Naive thymus-derived CD4-positive, alpha-beta T cell (primary cell): ENCODE results near the gene PLD4. TPM values are rescaled to one million over a fixed set of nuclear protein-coding genes. Genes with fewer than 3 reads are reported as not detected.

Source experiments
- ATAC-seq: fragments of 150-1000 bp; cut with Tn5 transposase; 2 replicates; pipeline ENCODE4 v1.10.0; 2021; ENCODE audit warnings: mild to moderate bottlenecking, moderate library complexity
- CTCF ChIA-PET: fragments of 350-600 bp; sonication (Branson Sonifier 250); formaldehyde crosslinking; loops from one replicate; lab custom pipeline; 2021; ENCODE audit warnings: antibody characterized with exemption; lab: Charles Lee
- POLR2A ChIA-PET: fragments of 350-600 bp; sonication (Branson Sonifier 250); formaldehyde crosslinking; loops from one replicate; lab custom pipeline; 2021; ENCODE audit warnings: antibody characterized with exemption, inconsistent platforms; lab: Charles Lee
- DNase-seq, 9 donors: peaks; one replicate each; pipeline versions ENCODE4 v3.0.0 to v3.0.0-alpha.2; 2020 to 2022; ENCODE audit warnings: mixed read lengths in 1 of 9
- H3K27ac ChIP-seq: one replicate; pipeline ENCODE4 v1.7.0; 2013; ENCODE audit warnings: mild to moderate bottlenecking, low read depth, low read length, moderate library complexity
- H3K27me3 ChIP-seq, 2 donors: one replicate each; pipeline ENCODE4 v1.7.0; 2013; ENCODE audit warnings: low read length in 2 of 2, mild to moderate bottlenecking in 2 of 2, moderate library complexity in 2 of 2; ENCODE audit not compliant: control insufficient read depth in 2 of 2, insufficient read depth in 2 of 2
- H3K36me3 ChIP-seq, 3 experiments: 1 replicate in 2 of 3; 2 replicates in 1 of 3; pipeline ENCODE4 v1.7.0; 2013; ENCODE audit warnings: low read length in 3 of 3, mild to moderate bottlenecking in 3 of 3, moderate library complexity in 1 of 3; ENCODE audit not compliant: insufficient read depth in 3 of 3, control insufficient read depth in 2 of 3
- H3K4me1 ChIP-seq, 2 donors: one replicate each; pipeline ENCODE4 v1.7.0; 2013; ENCODE audit warnings: low read length in 2 of 2, mild to moderate bottlenecking in 2 of 2, moderate library complexity in 1 of 2; ENCODE audit not compliant: control insufficient read depth in 2 of 2, insufficient read depth in 2 of 2
- H3K4me3 ChIP-seq: 2 replicates; pipeline ENCODE4 v1.7.0; 2013; ENCODE audit warnings: mild to moderate bottlenecking, low read length
- H3K9me3 ChIP-seq, 3 experiments: 1 replicate in 2 of 3; 2 replicates in 1 of 3; pipeline ENCODE4 v1.7.0; 2013; ENCODE audit warnings: low read length in 3 of 3; ENCODE audit not compliant: control insufficient read depth in 2 of 3
- H3K27ac Mint-ChIP-seq, 9 donors: one replicate each; pipeline ENCODE4 v1.8.0; 2020 to 2022; ENCODE audit warnings: mixed read lengths in 9 of 9, mild to moderate bottlenecking in 8 of 9, moderate library complexity in 5 of 9, inconsistent platforms in 2 of 9
- H3K27me3 Mint-ChIP-seq, 5 donors: one replicate each; pipeline ENCODE4 v1.8.0; 2021 to 2022; ENCODE audit warnings: mixed read lengths in 5 of 5, mild to moderate bottlenecking in 1 of 5
- H3K36me3 Mint-ChIP-seq, 5 donors: one replicate each; pipeline ENCODE4 v1.8.0; 2020 to 2022; ENCODE audit warnings: mixed read lengths in 5 of 5, mild to moderate bottlenecking in 3 of 5, inconsistent platforms in 1 of 5
- H3K4me1 Mint-ChIP-seq, 7 donors: one replicate each; pipeline ENCODE4 v1.8.0; 2020 to 2022; ENCODE audit warnings: mixed read lengths in 7 of 7, mild to moderate bottlenecking in 3 of 7, inconsistent platforms in 1 of 7
- H3K4me3 Mint-ChIP-seq, 10 donors: one replicate each; pipeline ENCODE4 v1.8.0; 2020 to 2022; ENCODE audit warnings: mild to moderate bottlenecking in 10 of 10, mixed read lengths in 10 of 10, moderate library complexity in 6 of 10, inconsistent platforms in 2 of 10
- H3K9me3 Mint-ChIP-seq, 11 donors: one replicate each; pipeline ENCODE4 v1.8.0; 2020 to 2022; ENCODE audit warnings: mixed read lengths in 11 of 11, mild to moderate bottlenecking in 4 of 11, inconsistent platforms in 1 of 11, moderate library complexity in 1 of 11
- intact Hi-C, 2 donors: fragments of 100-400 bp; cut with micrococcal nuclease; formaldehyde crosslinking; loops; one replicate each; pipeline ENCODE4 v1.15.1; 2023
- polyA plus RNA-seq, 2 donors: library from polyadenylated mRNA; unstranded; fragments of 300-500 nt; fragmentation: Illumina TruSeq; gene quantifications; one replicate each; pipeline ENCODE4 v1.2.3, GENCODE V29; 2021
- total RNA-seq, 6 experiments: library from RNA in 5 of 6; stranded (reverse) in 5 of 6; gene quantifications; 1 replicate in 5 of 6; 2 replicates in 1 of 6; pipeline ENCODE4 v1.2.3 and lab custom pipeline; 2021 to 2026

PLD4 gene
- total and polyA plus RNA-seq, 7 experiments from 2014 or later = 0.10 to 32.0 (median 0.80) TPM; not detected in 1

DNA sequence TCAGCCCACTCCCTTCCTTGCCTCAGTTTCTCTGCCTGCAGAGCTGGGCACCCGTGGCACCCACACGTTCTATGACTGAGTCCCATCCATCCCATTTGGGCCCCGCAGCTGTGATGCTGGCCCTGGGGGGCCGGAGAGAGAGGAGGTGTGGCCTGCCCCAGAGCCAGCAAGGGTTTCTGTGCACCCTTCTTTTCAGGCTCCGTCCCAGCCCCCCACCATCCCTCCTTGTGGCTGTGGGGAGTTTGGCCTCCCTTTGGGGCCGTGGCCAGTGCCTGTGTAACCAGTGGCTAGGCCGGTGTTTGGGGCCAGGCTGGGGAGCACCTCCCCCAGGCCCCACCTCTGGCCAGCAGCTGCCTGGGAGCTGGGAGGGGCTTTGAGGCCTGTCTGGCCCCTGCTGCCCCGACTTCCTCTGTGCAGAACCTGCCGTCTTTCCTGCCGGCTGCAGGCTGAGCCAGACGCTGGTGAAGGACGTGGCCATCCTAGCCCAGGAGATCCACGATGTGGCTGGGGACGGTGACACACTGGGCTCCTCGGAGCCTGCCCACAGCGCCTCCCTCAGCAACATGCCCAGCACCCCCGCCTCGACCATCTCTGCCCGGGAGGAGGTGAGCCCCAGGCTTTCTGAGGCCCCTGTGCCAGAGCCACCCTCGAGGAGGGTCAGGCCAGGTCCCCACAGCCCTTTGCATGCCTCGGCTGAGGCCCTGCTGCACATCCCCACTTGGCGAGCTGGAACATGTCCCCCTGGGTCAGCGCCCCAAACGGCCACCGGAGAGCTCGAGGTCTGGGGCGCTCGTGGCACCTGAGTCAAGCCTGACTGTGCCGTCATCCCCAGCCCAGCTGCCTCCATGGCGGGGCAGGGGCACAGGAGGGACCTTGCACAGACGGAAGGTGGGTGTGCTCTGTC, 31.9 kb upstream of the PLD4 start:
- no peaks in the 10 kb centered on the region for H3K9me3 ChIP-seq
- peaks cover 0 to 4% (median 0%) of the 10 kb centered on the region in 7 donors for H3K4me1 Mint-ChIP-seq
- ChIA-PET CTCF (no interaction called here), POLR2A (no interaction called here)
- H3K4me1 ChIP-seq = no peaks in the 10 kb centered on the region
- H3K27ac ChIP-seq = no peak overlapping the region
- no peaks in the 10 kb centered on the region for H3K27me3 ChIP-seq
- no peaks in the 10 kb centered on the region for H3K27me3 Mint-ChIP-seq
- H3K4me3 ChIP-seq = no peak overlapping the region
- no peaks in the 10 kb centered on the region for H3K36me3 ChIP-seq
- DNase-seq = peak in 1 of 9 donors; percentile 17
- no peaks in the 10 kb centered on the region for H3K9me3 Mint-ChIP-seq
- intact Hi-C loops = no loop called here
- peak; percentile 10 for ATAC-seq
- no peak overlapping the region for H3K4me3 Mint-ChIP-seq
- H3K36me3 Mint-ChIP-seq = no peaks in the 10 kb centered on the region
- H3K27ac Mint-ChIP-seq = no peak overlapping the region

DNA sequence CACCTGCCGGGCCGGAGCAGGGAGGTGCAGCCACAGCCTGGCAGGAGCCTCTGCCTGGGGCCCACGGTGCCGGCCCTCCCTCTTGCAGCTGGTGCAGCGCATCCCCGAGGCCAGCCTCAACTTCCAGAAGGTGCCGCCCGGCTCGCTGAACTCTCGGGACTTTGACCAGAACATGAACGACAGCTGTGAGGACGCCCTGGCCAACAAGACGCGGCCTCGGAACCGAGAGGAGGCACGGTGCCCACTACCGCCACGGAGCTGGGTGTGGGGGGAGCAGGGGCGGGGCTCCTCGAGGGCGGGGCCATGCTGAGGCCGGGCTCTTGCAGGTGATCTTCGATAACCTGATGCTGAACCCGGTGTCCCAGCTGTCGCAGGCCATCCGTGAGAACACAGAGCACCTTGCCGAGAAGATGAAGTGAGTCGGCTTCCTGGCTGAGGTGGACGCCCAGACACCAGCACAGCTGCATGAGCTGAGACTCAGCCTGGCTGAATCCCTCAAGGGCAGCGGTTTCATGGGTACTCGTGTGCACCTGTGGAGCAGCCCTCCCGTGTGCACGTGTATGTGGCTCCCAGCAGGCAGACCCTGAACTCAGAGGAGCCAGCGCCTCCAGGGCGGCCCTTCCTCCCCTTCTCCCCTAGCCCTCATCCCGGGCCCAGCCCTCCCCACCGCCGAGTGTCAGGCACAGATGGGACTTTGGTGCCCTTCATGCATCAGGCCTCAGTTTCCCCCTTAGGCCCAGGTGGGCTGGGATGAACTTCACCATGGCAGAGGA, 31.1 kb upstream of the PLD4 start:
- Mint-ChIP-seq H3K27ac (no peak overlapping the region), H3K27me3 (no peaks in the 10 kb centered on the region), H3K4me1 (peaks cover 0 to 4% (median 0%) of the 10 kb centered on the region in 7 donors), H3K36me3 (no peaks in the 10 kb centered on the region), H3K9me3 (no peaks in the 10 kb centered on the region), H3K4me3 (no peak overlapping the region)
- no peak overlapping the region for H3K4me3 ChIP-seq
- H3K27me3 ChIP-seq = no peaks in the 10 kb centered on the region
- no peaks in the 10 kb centered on the region for H3K9me3 ChIP-seq
- no peak overlapping the region for H3K27ac ChIP-seq
- no peaks in the 10 kb centered on the region for H3K36me3 ChIP-seq
- ATAC-seq (no peak), DNase-seq (peak in 1 of 9 donors; percentile 20)
- ChIA-PET CTCF (no interaction called here), POLR2A (no interaction called here)
- intact Hi-C loops = no loop called here
- H3K4me1 ChIP-seq = no peaks in the 10 kb centered on the region

DNA sequence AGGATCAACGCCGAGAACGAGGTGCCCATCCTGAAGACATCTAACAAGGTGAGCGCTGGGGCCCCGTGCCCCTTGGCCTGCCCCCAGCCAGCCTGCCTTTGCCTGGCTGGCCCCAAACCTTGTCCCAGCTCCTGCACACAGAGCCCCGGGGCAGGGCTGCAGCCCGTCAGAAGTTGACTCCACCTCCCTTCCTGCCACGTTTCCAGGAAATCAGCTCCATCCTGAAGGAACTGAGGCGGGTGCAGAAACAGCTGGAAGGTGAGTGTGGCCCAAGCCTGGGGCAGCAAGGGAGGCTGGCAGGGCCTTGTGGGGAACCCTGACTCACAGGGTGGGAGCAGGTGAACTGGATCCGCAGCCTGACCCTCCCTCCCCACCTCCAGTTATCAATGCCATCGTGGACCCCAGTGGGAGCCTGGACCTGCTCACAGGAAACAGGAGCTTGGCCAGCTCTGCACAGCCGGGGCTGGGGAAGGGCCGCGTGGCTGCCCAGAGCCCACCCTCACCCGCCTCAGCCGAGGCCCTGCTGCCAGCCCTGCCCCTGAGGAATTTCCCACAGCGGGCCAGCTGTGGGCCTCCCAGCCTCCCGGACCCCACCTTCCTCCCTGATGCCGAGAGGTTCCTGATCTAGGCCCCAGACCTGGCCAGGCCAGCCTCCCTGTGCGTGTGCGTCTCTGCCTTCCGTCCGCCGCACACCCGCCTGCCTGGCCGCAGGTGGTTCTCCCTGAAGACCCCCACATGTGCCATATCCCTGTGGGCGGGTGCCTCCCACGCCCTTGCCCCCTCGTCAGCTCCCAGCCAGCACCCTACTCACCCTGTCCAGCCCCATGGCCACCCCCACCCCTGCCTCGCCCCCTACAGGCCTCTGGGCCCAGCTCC, 30.1 kb upstream of the PLD4 start:
- Histone ChIP-seq H3K9me3 (no peaks in the 10 kb centered on the region), H3K4me1 (no peaks in the 10 kb centered on the region), H3K36me3 (no peaks in the 10 kb centered on the region), H3K27me3 (no peaks in the 10 kb centered on the region), H3K4me3 (no peak overlapping the region), H3K27ac (no peak overlapping the region)
- H3K4me1 Mint-ChIP-seq = peaks cover 0 to 4% (median 0%) of the 10 kb centered on the region in 7 donors
- H3K36me3 Mint-ChIP-seq = no peaks in the 10 kb centered on the region
- no peaks in the 10 kb centered on the region for H3K9me3 Mint-ChIP-seq
- POLR2A ChIA-PET = no interaction called here
- intact Hi-C loops = no loop called here
- no peak overlapping the region for H3K27ac Mint-ChIP-seq
- H3K4me3 Mint-ChIP-seq = no peak overlapping the region
- CTCF ChIA-PET = no interaction called here
- no peaks in the 10 kb centered on the region for H3K27me3 Mint-ChIP-seq
- DNase-seq (no peak), ATAC-seq (no peak)

DNA sequence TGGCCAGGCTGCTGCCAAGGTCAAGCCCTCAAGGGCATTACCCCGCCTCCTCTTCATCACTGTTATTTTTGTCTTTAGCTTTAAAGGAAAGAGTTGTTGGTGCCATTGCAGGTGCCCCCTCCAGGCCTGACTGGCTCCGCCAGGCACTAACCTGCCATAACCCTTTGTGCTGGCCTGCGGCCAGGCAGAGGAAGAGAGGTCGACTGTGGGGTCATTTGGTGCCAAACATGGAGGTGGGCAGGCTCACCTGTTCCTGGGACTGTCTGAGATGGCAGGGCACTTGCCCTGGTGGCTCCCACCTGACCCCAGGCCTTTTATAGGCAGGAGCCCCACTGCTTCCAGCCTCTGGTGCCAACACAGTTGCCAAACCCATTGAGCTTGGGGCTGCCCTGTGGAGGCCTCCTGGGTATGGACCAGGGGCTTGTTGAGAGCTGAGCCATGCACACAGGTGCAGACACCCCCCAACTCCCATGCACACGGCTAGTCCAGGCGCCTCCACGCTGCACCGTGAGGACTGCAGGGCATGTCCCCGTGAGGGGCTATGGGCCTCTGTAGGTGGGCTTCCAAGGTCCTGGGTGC, 29.4 kb upstream of the PLD4 start:
- POLR2A ChIA-PET = no interaction called here
- CTCF ChIA-PET = no interaction called here

DNA sequence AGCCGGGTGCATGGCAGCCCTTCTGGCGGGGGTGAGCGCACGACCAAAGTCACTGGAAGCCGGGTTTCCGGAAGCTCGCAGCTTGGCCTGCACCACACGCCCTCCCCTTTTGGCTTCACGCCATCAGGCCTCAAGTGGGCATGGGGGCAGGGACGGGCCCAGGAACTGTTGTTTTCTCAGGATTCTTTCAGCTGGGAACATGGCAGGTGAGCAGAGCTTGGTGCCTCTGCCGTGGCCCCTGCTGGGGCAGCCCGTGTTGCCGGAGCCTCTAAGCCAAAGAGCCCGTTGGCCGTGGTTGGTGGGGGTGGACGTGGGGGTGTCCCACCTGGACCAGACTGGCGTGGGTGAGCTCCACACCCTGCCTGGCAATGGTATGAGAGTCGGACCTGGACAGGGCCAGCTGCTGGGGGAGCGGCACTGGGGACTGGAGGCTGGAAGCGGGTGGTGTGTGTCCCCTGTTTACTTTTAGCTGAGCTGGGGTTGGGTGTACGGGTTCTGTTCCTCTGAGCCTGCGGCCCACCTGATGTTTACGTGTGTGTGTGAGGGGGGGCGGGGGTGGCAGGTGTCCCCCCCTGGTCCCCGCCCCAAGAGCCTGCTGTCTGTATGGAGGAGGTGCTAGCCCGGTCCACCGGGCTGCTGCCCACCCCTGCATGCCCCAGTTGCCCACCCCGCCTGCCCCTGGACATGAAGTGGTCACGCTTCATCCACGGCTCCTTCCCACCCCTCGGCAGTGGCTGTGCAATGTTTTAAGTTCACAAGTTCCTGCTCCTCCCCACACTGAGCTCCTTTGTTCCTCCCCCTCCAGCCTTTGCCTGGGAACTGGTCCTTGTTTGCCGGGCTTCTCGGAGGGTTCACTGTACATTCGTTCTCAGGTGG, 28.7 kb upstream of the PLD4 start:
- intact Hi-C loops = loop anchor here (1.0 to 2.0 kb wide), 4 partner anchors 128 to 457 kb away; no protein-coding TSS in a partner anchor
- CTCF ChIA-PET = interaction anchor here (1.0 kb wide), 1 partner anchor 16 kb away, joined by 3 read pairs; no protein-coding TSS in a partner anchor
- H3K36me3 ChIP-seq = no peaks in the 10 kb centered on the region
- H3K27me3 ChIP-seq = no peaks in the 10 kb centered on the region
- Mint-ChIP-seq H3K9me3 (no peaks in the 10 kb centered on the region), H3K36me3 (no peaks in the 10 kb centered on the region), H3K27me3 (peaks cover 0 to 6% (median 0%) of the 10 kb centered on the region in 5 donors), H3K4me1 (peaks cover 0 to 4% (median 0%) of the 10 kb centered on the region in 7 donors), H3K27ac (no peak overlapping the region), H3K4me3 (no peak overlapping the region)
- ATAC-seq = no peak
- no peak overlapping the region for H3K27ac ChIP-seq
- no peaks in the 10 kb centered on the region for H3K4me1 ChIP-seq
- peak in 1 of 9 donors; percentile 18 for DNase-seq
- no peak overlapping the region for H3K4me3 ChIP-seq
- H3K9me3 ChIP-seq = no peaks in the 10 kb centered on the region
- POLR2A ChIA-PET = no interaction called here

More for the DNA sequence above, 29.4 kb upstream of the PLD4 start:
- no peak overlapping the region for H3K4me3 Mint-ChIP-seq
- ATAC-seq = no peak
- no peaks in the 10 kb centered on the region for H3K27me3 ChIP-seq
- no peak overlapping the region for H3K27ac ChIP-seq
- H3K9me3 ChIP-seq = no peaks in the 10 kb centered on the region
- no peaks in the 10 kb centered on the region for H3K9me3 Mint-ChIP-seq
- H3K4me3 ChIP-seq = no peak overlapping the region
- H3K27ac Mint-ChIP-seq = no peak overlapping the region
- H3K36me3 Mint-ChIP-seq = no peaks in the 10 kb centered on the region
- H3K36me3 ChIP-seq = no peaks in the 10 kb centered on the region
- H3K4me1 ChIP-seq = no peaks in the 10 kb centered on the region
- peak in 1 of 9 donors; percentile 18 for DNase-seq
- peaks cover 0 to 6% (median 0%) of the 10 kb centered on the region in 5 donors for H3K27me3 Mint-ChIP-seq
- H3K4me1 Mint-ChIP-seq = peaks cover 0 to 4% (median 0%) of the 10 kb centered on the region in 7 donors
- intact Hi-C loops = no loop called here
